Skeletal muscle satellite cell (primary cell): Measurements from ENCODE around the gene TBATA.

ENCODE experiments used
- H3K27me3 ChIP-seq: 2 replicates; pipeline ENCODE4 v1.7.0; 2013; ENCODE audit warnings: low read length; ENCODE audit not compliant: control insufficient read depth, insufficient read depth
- H3K36me3 ChIP-seq: 2 replicates; pipeline ENCODE4 v1.7.0; 2013; ENCODE audit warnings: mild to moderate bottlenecking, control low read depth, low read length; ENCODE audit not compliant: insufficient read depth
- H3K4me1 ChIP-seq: 2 replicates; pipeline ENCODE4 v1.7.0; 2013; ENCODE audit warnings: low read length; ENCODE audit not compliant: control insufficient read depth, insufficient read depth
- H3K4me2 ChIP-seq: 2 replicates; pipeline ENCODE4 v1.7.0; 2013; ENCODE audit warnings: mild to moderate bottlenecking, low read length
- H3K4me3 ChIP-seq: 2 replicates; pipeline ENCODE4 v1.7.0; 2013; ENCODE audit warnings: low read length
- H3K9ac ChIP-seq: 2 replicates; pipeline ENCODE4 v1.7.0; 2013; ENCODE audit warnings: mild to moderate bottlenecking, low read depth, low read length, moderate library complexity
- H3K9me3 ChIP-seq: replicated peaks from 2 replicates; pipeline ENCODE4 v1.7.0; 2013; ENCODE audit warnings: mild to moderate bottlenecking, control low read depth, low read length

TBATA gene

GRCh38 chr10:70820976-70821750, 36.0 kb upstream of the TBATA start:
- H3K36me3 ChIP-seq, result peaks cover 28% of the 10 kb centered on the region
- H3K9ac ChIP-seq, result no peak overlapping the region
- no peak overlapping the region for H3K4me3 ChIP-seq
- peaks cover 11% of the 10 kb centered on the region for H3K4me1 ChIP-seq
- H3K27me3 ChIP-seq, result no peaks in the 10 kb centered on the region
- H3K9me3 ChIP-seq, result no peaks in the 10 kb centered on the region
- no peak overlapping the region for H3K4me2 ChIP-seq

GRCh38 chr10:70816220-70816894, 31.2 kb upstream of the TBATA start:
- Histone ChIP-seq H3K4me2 (peak overlapping the region; percentile 88), H3K27me3 (peaks cover 6% of the 10 kb centered on the region), H3K9ac (peak overlapping the region; percentile 88), H3K4me3 (peak overlapping the region; percentile 96), H3K4me1 (peaks cover 11% of the 10 kb centered on the region), H3K36me3 (peaks cover 21% of the 10 kb centered on the region), H3K9me3 (no peaks in the 10 kb centered on the region)

GRCh38 chr10:70815504-70816219, 30.5 kb upstream of the TBATA start, which contains the start of gene SGPL1:
SGPL1 (plus strand) TSS chr10:70815948; CDS start chr10:70816854, 906 bp downstream.
- H3K36me3 ChIP-seq, result peaks cover 17% of the 10 kb centered on the region
- no peaks in the 10 kb centered on the region for H3K9me3 ChIP-seq
- H3K4me2 ChIP-seq, result peak within 1 kb of the TSS; percentile 88
- peak within 1 kb of the TSS; percentile 96 for H3K4me3 ChIP-seq
- peaks cover 9% of the 10 kb centered on the region for H3K27me3 ChIP-seq
- H3K9ac ChIP-seq, result peak within 1 kb of the TSS; percentile 88
- H3K4me1 ChIP-seq, result peaks cover 11% of the 10 kb centered on the region

GRCh38 chr10:70814126-70814525, 28.9 kb upstream of the TBATA start:
- Histone ChIP-seq H3K9me3 (no peaks in the 10 kb centered on the region), H3K27me3 (peaks cover 9% of the 10 kb centered on the region), H3K4me2 (no peak overlapping the region), H3K9ac (no peak overlapping the region), H3K36me3 (peaks cover 10% of the 10 kb centered on the region), H3K4me3 (no peak overlapping the region), H3K4me1 (peaks cover 11% of the 10 kb centered on the region)

- peaks cover 9% of the 10 kb centered on the region for H3K27me3 ChIP-seq
- H3K4me1 ChIP-seq, result peaks cover 11% of the 10 kb centered on the region
- no peak overlapping the region for H3K4me3 ChIP-seq
- H3K9me3 ChIP-seq, result no peaks in the 10 kb centered on the region
- no peak overlapping the region for H3K4me2 ChIP-seq
- H3K9ac ChIP-seq, result no peak overlapping the region
- peaks cover 5% of the 10 kb centered on the region for H3K36me3 ChIP-seq
Observed at GRCh38 chr10:70812814-70813213, 27.6 kb upstream of the TBATA start.

GRCh38 chr10:70811881-70812280, 26.7 kb upstream of the TBATA start:
- H3K27me3 ChIP-seq, result peaks cover 14% of the 10 kb centered on the region
- H3K4me1 ChIP-seq, result peaks cover 3% of the 10 kb centered on the region
- H3K4me3 ChIP-seq, result no peak overlapping the region
- H3K9me3 ChIP-seq, result no peaks in the 10 kb centered on the region
- H3K9ac ChIP-seq, result no peak overlapping the region
- no peaks in the 10 kb centered on the region for H3K36me3 ChIP-seq
- no peak overlapping the region for H3K4me2 ChIP-seq

- H3K4me1 ChIP-seq, result no peaks in the 10 kb centered on the region
- no peak overlapping the region for H3K4me2 ChIP-seq
- no peak overlapping the region for H3K9ac ChIP-seq
- no peak overlapping the region for H3K4me3 ChIP-seq
- H3K9me3 ChIP-seq, result no peaks in the 10 kb centered on the region
- H3K36me3 ChIP-seq, result no peaks in the 10 kb centered on the region
- H3K27me3 ChIP-seq, result peaks cover 17% of the 10 kb centered on the region
Observed at GRCh38 chr10:70810967-70811366, 25.8 kb upstream of the TBATA start.

- no peak overlapping the region for H3K4me3 ChIP-seq
Observed at GRCh38 chr10:70809726-70810125, 24.5 kb upstream of the TBATA start.

GRCh38 chr10:70809011-70809611, 23.9 kb upstream of the TBATA start:
- no peaks in the 10 kb centered on the region for H3K36me3 ChIP-seq
- no peak overlapping the region for H3K4me3 ChIP-seq
- no peak overlapping the region for H3K9ac ChIP-seq
- no peak overlapping the region for H3K4me2 ChIP-seq
- H3K4me1 ChIP-seq, result no peaks in the 10 kb centered on the region
- peaks cover 17% of the 10 kb centered on the region for H3K27me3 ChIP-seq
- no peaks in the 10 kb centered on the region for H3K9me3 ChIP-seq

More at GRCh38 chr10:70809726-70810125, 24.5 kb upstream of the TBATA start:
- peaks cover 17% of the 10 kb centered on the region for H3K27me3 ChIP-seq
- no peaks in the 10 kb centered on the region for H3K36me3 ChIP-seq
- no peaks in the 10 kb centered on the region for H3K4me1 ChIP-seq
- H3K9me3 ChIP-seq, result no peaks in the 10 kb centered on the region
- H3K4me2 ChIP-seq, result no peak overlapping the region
- no peak overlapping the region for H3K9ac ChIP-seq

GRCh38 chr10:70807556-70807955, 22.4 kb upstream of the TBATA start:
- Histone ChIP-seq H3K4me1 (no peaks in the 10 kb centered on the region), H3K9ac (no peak overlapping the region), H3K36me3 (no peaks in the 10 kb centered on the region), H3K4me3 (no peak overlapping the region), H3K4me2 (no peak overlapping the region), H3K27me3 (peaks cover 12% of the 10 kb centered on the region), H3K9me3 (no peaks in the 10 kb centered on the region)

- Histone ChIP-seq H3K27me3 (peaks cover 19% of the 10 kb centered on the region), H3K4me3 (no peak overlapping the region), H3K4me2 (no peak overlapping the region), H3K9ac (no peak overlapping the region), H3K4me1 (no peaks in the 10 kb centered on the region), H3K9me3 (no peaks in the 10 kb centered on the region), H3K36me3 (no peaks in the 10 kb centered on the region)
Observed at GRCh38 chr10:70806841-70807240, 21.7 kb upstream of the TBATA start.
